H1 (cell line): Measurements from ENCODE around the gene VWCE. TPM values are rescaled to one million over a fixed set of nuclear protein-coding genes. Genes with fewer than 3 reads are reported as not detected.

Experiments used
- CTCF ChIA-PET: fragments of 300-600 bp; sonication (Branson Sonifier 250); formaldehyde crosslinking; loops from one replicate; lab custom pipeline; 2021; ENCODE audit not compliant: partially characterized antibody; lab: Charles Lee
- POLR2A ChIA-PET: fragments of 300-600 bp; sonication (Branson Sonifier 250); formaldehyde crosslinking; loops from one replicate; lab custom pipeline; 2021; ENCODE audit warnings: inconsistent platforms; ENCODE audit not compliant: partially characterized antibody; lab: Charles Lee
- DNase-seq, 2 experiments: peaks; one replicate each; pipeline versions ENCODE4 v3.0.0 to v3.0.0-alpha.2; 2010 to 2022; ENCODE audit warnings: low spot score in 2 of 2, low read depth in 1 of 2, mixed read lengths in 1 of 2
- FAIRE-seq: peaks from 2 replicates; lab custom pipeline; 2011; peaks lifted over from hg19 to GRCh38; lab: Jason Lieb, UNC
- H2AFZ ChIP-seq: 2 replicates; pipeline ENCODE4 v1.8.1; 2012; ENCODE audit warnings: low read length, inconsistent platforms
- H2AK5ac ChIP-seq: 2 replicates; pipeline ENCODE4 v1.6.1; 2013; ENCODE audit warnings: low read depth, low read length
- H2BK120ac ChIP-seq: replicated peaks from 2 replicates; pipeline ENCODE3; 2013; ENCODE audit warnings: low read depth, low read length, inconsistent platforms
- H2BK12ac ChIP-seq: 2 replicates; pipeline ENCODE4 v1.6.1; 2013; ENCODE audit warnings: low read depth, low read length
- H2BK15ac ChIP-seq: 2 replicates; pipeline ENCODE4 v1.6.1; 2013; ENCODE audit warnings: low read length
- H2BK20ac ChIP-seq: 2 replicates; pipeline ENCODE4 v1.6.1; 2013; ENCODE audit warnings: low read length
- H2BK5ac ChIP-seq: 2 replicates; pipeline ENCODE4 v1.6.1; 2013; ENCODE audit warnings: low read depth, low read length
- H3K14ac ChIP-seq: 2 replicates; pipeline ENCODE4 v1.6.1; 2013; ENCODE audit warnings: inconsistent platforms; ENCODE audit not compliant: insufficient read length
- H3K18ac ChIP-seq: 2 replicates; pipeline ENCODE4 v1.6.1; 2013; ENCODE audit warnings: low read length; ENCODE audit errors: extremely low read depth
- H3K23ac ChIP-seq: 2 replicates; pipeline ENCODE4 v1.6.1; 2013; ENCODE audit warnings: inconsistent platforms; ENCODE audit not compliant: insufficient read length
- H3K23me2 ChIP-seq: 2 replicates; pipeline ENCODE4 v1.6.1; 2013; ENCODE audit warnings: low read depth, low read length
- H3K27ac ChIP-seq: 2 replicates; pipeline ENCODE4 v1.6.1; 2011; ENCODE audit warnings: low read depth, low read length, inconsistent platforms
- H3K27me3 ChIP-seq, 4 experiments: replicated peaks in 1 of 4; 1 replicate in 1 of 4; 2 replicates in 3 of 4; pipeline versions ENCODE4 v1.6.1 to v1.8.1; 2011 to 2013; ENCODE audit warnings: low read length in 3 of 4, mild to moderate bottlenecking in 3 of 4, inconsistent platforms in 2 of 4, mixed read lengths in 2 of 4, moderate library complexity in 1 of 4; ENCODE audit not compliant: control insufficient read depth in 3 of 4, insufficient read depth in 3 of 4; ENCODE audit errors: extremely low read depth in 1 of 4
- H3K36me3 ChIP-seq, 4 experiments: 2 replicates each; pipeline versions ENCODE4 v1.6.1 to v1.8.1; 2011 to 2013; ENCODE audit warnings: mild to moderate bottlenecking in 4 of 4, low read length in 3 of 4, moderate library complexity in 2 of 4, control low read depth in 1 of 4, inconsistent platforms in 1 of 4; ENCODE audit not compliant: insufficient read depth in 4 of 4, control insufficient read depth in 2 of 4
- H3K4ac ChIP-seq: replicated peaks from 2 replicates; pipeline ENCODE3; 2013; ENCODE audit warnings: low read length, low read depth, mixed read lengths, inconsistent platforms; ENCODE audit not compliant: insufficient read length
- H3K4me1 ChIP-seq, 4 experiments: replicated peaks in 1 of 4; 1 replicate in 1 of 4; 2 replicates in 3 of 4; pipeline versions ENCODE4 v1.6.1 to v1.8.1; 2011 to 2013; ENCODE audit warnings: low read length in 3 of 4, inconsistent platforms in 2 of 4, mixed read lengths in 1 of 4; ENCODE audit not compliant: insufficient read depth in 4 of 4, control insufficient read depth in 3 of 4
- H3K4me2 ChIP-seq, 2 experiments: 2 replicates each; pipeline versions ENCODE4 v1.6.1 to v1.8.1; 2011 to 2013; ENCODE audit warnings: low read depth in 2 of 2, low read length in 2 of 2, control low read depth in 1 of 2, inconsistent platforms in 1 of 2, mild to moderate bottlenecking in 1 of 2; ENCODE audit not compliant: insufficient read depth in 1 of 2
- H3K4me3 ChIP-seq, 4 experiments: fragments of 200-600, 300-600 bp in 1 of 4; sonication (generic), shearing (Covaris generic), sonication (Bioruptor Twin) in 1 of 4; 2 replicates each; pipeline versions ENCODE4 v1.5.1 to v1.8.1; 2011 to 2016; ENCODE audit warnings: low read length in 4 of 4, low read depth in 3 of 4, control low read depth in 2 of 4, inconsistent platforms in 2 of 4, mild to moderate bottlenecking in 2 of 4, mixed read lengths in 1 of 4, moderate library complexity in 1 of 4; ENCODE audit not compliant: insufficient read depth in 2 of 4; ENCODE audit errors: extremely low read depth in 1 of 4
- H3K56ac ChIP-seq: replicated peaks from 2 replicates; pipeline ENCODE3; 2013; ENCODE audit warnings: low read depth, mild to moderate bottlenecking, mixed read lengths, low read length, inconsistent platforms; ENCODE audit not compliant: insufficient read length
- H3K79me1 ChIP-seq: 2 replicates; pipeline ENCODE4 v1.6.1; 2013; ENCODE audit warnings: low read depth, low read length, control low read depth
- H3K79me2 ChIP-seq, 2 experiments: 2 replicates each; pipeline versions ENCODE4 v1.6.1 to v1.8.1; 2012 to 2013; ENCODE audit warnings: low read length in 2 of 2, mild to moderate bottlenecking in 2 of 2, inconsistent platforms in 1 of 2; ENCODE audit not compliant: insufficient read depth in 2 of 2, control insufficient read depth in 1 of 2
- H3K9ac ChIP-seq, 4 experiments: replicated peaks in 1 of 4; 1 replicate in 1 of 4; 2 replicates in 3 of 4; pipeline versions ENCODE4 v1.6.1 to v1.8.1; 2011 to 2013; ENCODE audit warnings: low read depth in 3 of 4, low read length in 3 of 4, control low read depth in 2 of 4, mild to moderate bottlenecking in 2 of 4, moderate library complexity in 2 of 4, inconsistent platforms in 1 of 4; ENCODE audit errors: extremely low read depth in 1 of 4
- H3K9me3 ChIP-seq, 2 experiments: 2 replicates each; pipeline versions ENCODE4 v1.6.1 to v1.8.1; 2012 to 2013; ENCODE audit warnings: mild to moderate bottlenecking in 2 of 2, moderate library complexity in 2 of 2, control low read depth in 1 of 2, inconsistent platforms in 1 of 2, low read depth in 1 of 2, low read length in 1 of 2, mixed read lengths in 1 of 2; ENCODE audit not compliant: insufficient read depth in 2 of 2
- H4K20me1 ChIP-seq, 2 experiments: replicated peaks in 1 of 2; 2 replicates each; pipeline versions ENCODE3 to v1.8.1; 2011 to 2013; ENCODE audit warnings: inconsistent platforms in 2 of 2, low read length in 2 of 2, mild to moderate bottlenecking in 1 of 2; ENCODE audit not compliant: insufficient read depth in 2 of 2, control insufficient read depth in 1 of 2
- H4K5ac ChIP-seq: 2 replicates; pipeline ENCODE4 v1.6.1; 2013; ENCODE audit warnings: low read length, low read depth, mixed read lengths, inconsistent platforms; ENCODE audit not compliant: insufficient read length
- H4K8ac ChIP-seq: 2 replicates; pipeline ENCODE4 v1.8.0; 2013; ENCODE audit warnings: mild to moderate bottlenecking, moderate library complexity, low read length, inconsistent platforms; ENCODE audit not compliant: insufficient read depth; ENCODE audit errors: extremely low read depth
- H4K91ac ChIP-seq: replicated peaks from 2 replicates; pipeline ENCODE3; 2013; ENCODE audit warnings: low read length, mixed read lengths, inconsistent platforms; ENCODE audit not compliant: insufficient read length
- ATF3 ChIP-seq: IDR thresholded peaks from 2 replicates; pipeline ENCODE4 v1.6.1; 2011; ENCODE audit warnings: low read depth, mild to moderate bottlenecking, low read length; ENCODE audit not compliant: insufficient read depth
- EGR1 ChIP-seq: IDR thresholded peaks from 2 replicates; pipeline ENCODE4 v1.6.1; 2011; ENCODE audit warnings: low read depth, low read length, borderline replicate concordance
- KDM1A ChIP-seq: fragments of 200-600, 300-600 bp; sonication (generic); IDR thresholded peaks from 2 replicates; pipeline ENCODE4 v1.7.1; 2016; ENCODE audit warnings: mild to moderate bottlenecking, low read length, borderline replicate concordance
- KDM5A ChIP-seq: fragments of 200-600 bp; IDR thresholded peaks from 2 replicates; pipeline ENCODE4 v1.7.1; 2012; ENCODE audit warnings: mild to moderate bottlenecking, low read length, inconsistent platforms, mixed read lengths
- TAF7 ChIP-seq: optimal IDR thresholded peaks from 2 replicates; pipeline ENCODE3; 2011; ENCODE audit warnings: low read depth, mild to moderate bottlenecking, inconsistent platforms, low read length, moderate library complexity, borderline replicate concordance
- WGBS, 2 experiments: shearing (Covaris generic) in 1 of 2; methylation state at CpG; one replicate each; pipeline versions ENCODE4 v1.1.6 to v1.1.7; 2013 to 2015; ENCODE audit warnings: low lambda C conversion rate in 2 of 2, mixed read lengths in 2 of 2, inconsistent platforms in 1 of 2, low coverage in 1 of 2, missing lambda C conversion rate in 1 of 2; ENCODE audit not compliant: insufficient replicate concordance in 2 of 2, insufficient coverage in 1 of 2, insufficient read length in 1 of 2; ENCODE audit errors: extremely low coverage in 1 of 2, missing lambda C conversion rate in 1 of 2; 5-methylcytosine and 5-hydroxymethylcytosine counted together
- polyA plus RNA-seq, 7 experiments: library from polyadenylated mRNA; depleted of rRNA in 3 of 7; stranded (reverse) in 5 of 7; unstranded in 2 of 7; fragments of >200 nt in 5 of 7; fragments of 200-250 nt in 2 of 7; gene quantifications; 1 replicate in 5 of 7; 2 replicates in 1 of 7; 4 replicates in 1 of 7; pipeline versions ENCODE4 v1.2.1 to v1.2.3, GENCODE V29; 2011 to 2013; ENCODE audit warnings: missing spikeins in 2 of 7, mixed read lengths in 2 of 7
- total RNA-seq: library from RNA; stranded (reverse); fragmentation: NEBNext Ultra II Directional; extraction: Animal tissue kit (Norgen Biotek cat#: 25700); gene quantifications from 2 replicates; pipeline ENCODE4 v1.2.1, GENCODE V29; 2021

VWCE gene
- total and polyA plus RNA-seq, 2 of the 8 experiments (the other 6 are each of a cell fraction or from before 2014, with no cell fraction given): 9.5 to 12.3 TPM

GRCh38 chr11:61273178-61274078 lies 21.7 kb downstream of the VWCE start:
- Histone ChIP-seq H3K4ac (no peak overlapping the region), H2BK12ac (no peak overlapping the region), H3K9ac (no peak overlapping the region), H3K4me3 (no peak overlapping the region), H3K4me1 (no peaks in the 10 kb centered on the region), H2BK5ac (no peak overlapping the region; the same call in 1 of the 2 replicates), H3K79me1 (peaks cover 2% of the 10 kb centered on the region; the same call in 1 of the 2 replicates), H2AFZ (no peak overlapping the region), H2BK120ac (no peak overlapping the region), H2AK5ac (no peak overlapping the region), H3K56ac (no peak overlapping the region), H3K9me3 (no peaks in the 10 kb centered on the region), H3K79me2 (no peaks in the 10 kb centered on the region; a peak in 1 of 4 replicates), H3K4me2 (no peak overlapping the region), H3K14ac (no peak overlapping the region), H4K91ac (no peak overlapping the region), H3K23ac (no peak overlapping the region), H3K27ac (no peak overlapping the region), H2BK15ac (no peak overlapping the region), H3K27me3 (no peaks in the 10 kb centered on the region), H3K36me3 (peaks cover 0 to 14% (median 4%) of the 10 kb centered on the region in 4 experiments; a peak in 4 of 8 replicates), H2BK20ac (no peak overlapping the region), H4K20me1 (peaks cover 3 to 11% of the 10 kb centered on the region in 2 experiments), H4K5ac (no peak overlapping the region), H4K8ac (no peak overlapping the region; the same call in 1 of the 2 replicates), H3K23me2 (peaks cover 14% of the 10 kb centered on the region), H3K18ac (no peak overlapping the region)
- WGBS, 2 experiments: 83% methylated on average over 16 of the region's 16 CpGs; no CpG with 5 or more reads in 1 of the 2 experiments
- ChIA-PET CTCF (interaction anchor here (0.5 to 7.2 kb wide), 5 partner anchors 9 to 163 kb away, joined by 3 to 32 read pairs (median 4); no protein-coding TSS in a partner anchor), POLR2A (interaction anchor here (0.7 to 2.5 kb wide), 8 partner anchors 8 to 89 kb away, joined by 3 to 9 read pairs (median 4); partner anchors contain the start of genes CYB561A3, TMEM138 and VWCE)
- DNase-seq: no peak
- no peak for FAIRE-seq
- TF ChIP-seq EGR1: no peak
- no peak for TF ChIP-seq ATF3
- TF ChIP-seq TAF7: no peak
- no peak for TF ChIP-seq KDM1A
- TF ChIP-seq KDM5A: no peak
